Type B pancreatic cell (in vitro differentiated cells): ENCODE data around the gene ORM2. TPM values are rescaled to one million over a fixed set of nuclear protein-coding genes. Genes with fewer than 3 reads are reported as not detected.

Experiments used
- DNase-seq: peaks from one replicate; pipeline ENCODE4 v3.0.0; 2021; ENCODE audit warnings: mixed read lengths; ENCODE audit not compliant: unreplicated experiment; ENCODE audit errors: extremely low spot score
- H3K27ac Mint-ChIP-seq: 2 replicates; pipeline ENCODE4 v1.8.0; 2021; ENCODE audit warnings: mild to moderate bottlenecking, mixed read lengths
- H3K27me3 Mint-ChIP-seq: 2 replicates; pipeline ENCODE4 v1.8.0; 2021; ENCODE audit warnings: mixed read lengths
- H3K36me3 Mint-ChIP-seq: 2 replicates; pipeline ENCODE4 v1.8.0; 2021; ENCODE audit warnings: mixed read lengths
- H3K4me1 Mint-ChIP-seq: one replicate; pipeline ENCODE4 v1.8.0; 2021; ENCODE audit warnings: mixed read lengths; ENCODE audit not compliant: unreplicated experiment
- H3K4me3 Mint-ChIP-seq: 2 replicates; pipeline ENCODE4 v1.8.0; 2021; ENCODE audit warnings: mild to moderate bottlenecking, mixed read lengths
- H3K9me3 Mint-ChIP-seq: 2 replicates; pipeline ENCODE4 v1.8.0; 2021; ENCODE audit warnings: mixed read lengths
- total RNA-seq: library from RNA; stranded (reverse); gene quantifications from 2 replicates; pipeline ENCODE4 v1.2.1, GENCODE V29; 2021; ENCODE audit warnings: low replicate concordance
- TF ChIP-seq, protein P1 (sequence below): fragments of 200-600 bp; sonication (generic); conservative IDR thresholded peaks from 2 replicates; pipeline ENCODE4 v1.5.0; 2021; ENCODE audit warnings: antibody characterized with exemption, mild to moderate bottlenecking

Gene ORM2
- total RNA-seq, 1 donor from 2014 or later, result not detected

DNA sequence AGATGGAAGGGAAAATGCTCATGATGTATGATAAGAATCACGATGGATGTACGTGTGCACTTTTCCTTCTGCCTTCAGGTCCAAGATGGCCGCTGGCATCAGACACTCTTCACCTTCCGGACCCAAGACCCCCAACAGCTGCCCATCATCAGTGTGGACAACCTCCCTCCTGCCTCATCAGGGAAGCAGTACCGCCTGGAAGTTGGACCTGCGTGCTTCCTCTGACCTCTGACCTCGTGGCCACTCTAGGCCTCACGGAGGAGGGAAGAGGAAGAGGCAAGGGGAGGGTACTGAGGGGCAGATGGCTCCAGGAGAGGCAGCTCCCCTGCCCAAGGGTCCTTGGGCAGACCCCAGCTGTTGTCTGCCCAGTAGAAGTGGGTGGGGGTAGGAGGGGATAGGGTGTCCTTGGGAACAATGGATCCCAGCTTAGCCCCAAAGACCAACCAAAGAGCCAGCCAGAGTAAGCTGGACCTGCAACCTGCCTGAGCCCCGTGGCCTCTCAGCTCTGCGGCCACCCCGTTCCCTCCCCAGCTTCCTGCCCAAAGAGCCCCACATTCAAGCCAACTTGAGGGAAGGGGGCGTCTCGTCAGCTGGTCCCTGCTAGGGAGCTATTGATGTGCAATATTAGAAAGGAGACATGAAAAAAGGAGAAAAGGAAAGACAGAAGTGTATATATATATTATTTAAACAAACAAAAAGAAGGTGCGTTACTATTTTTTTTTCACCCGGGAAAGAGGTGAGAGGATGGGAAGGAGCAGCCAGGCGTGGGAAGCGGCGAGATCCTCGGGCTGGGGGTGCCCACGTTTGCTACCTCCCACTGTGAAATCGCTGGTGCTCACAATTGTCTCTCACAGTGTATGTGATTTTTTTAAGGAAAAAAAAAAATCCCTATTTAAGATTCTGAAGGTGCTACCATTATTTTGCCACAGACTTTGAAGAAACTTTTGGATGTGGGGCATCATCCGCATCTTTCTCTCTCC lies 18.9 kb upstream of the ORM2 start:
- no peaks in the 10 kb centered on the region for H3K36me3 Mint-ChIP-seq
- DNase-seq, result peak; percentile 54
- H3K27ac Mint-ChIP-seq, result no peak overlapping the region
- H3K4me1 Mint-ChIP-seq, result peaks cover under 1% of the 10 kb centered on the region
- no peaks in the 10 kb centered on the region for H3K27me3 Mint-ChIP-seq
- no peak overlapping the region for H3K4me3 Mint-ChIP-seq
- no peaks in the 10 kb centered on the region for H3K9me3 Mint-ChIP-seq
- TF ChIP-seq, protein P1, sequence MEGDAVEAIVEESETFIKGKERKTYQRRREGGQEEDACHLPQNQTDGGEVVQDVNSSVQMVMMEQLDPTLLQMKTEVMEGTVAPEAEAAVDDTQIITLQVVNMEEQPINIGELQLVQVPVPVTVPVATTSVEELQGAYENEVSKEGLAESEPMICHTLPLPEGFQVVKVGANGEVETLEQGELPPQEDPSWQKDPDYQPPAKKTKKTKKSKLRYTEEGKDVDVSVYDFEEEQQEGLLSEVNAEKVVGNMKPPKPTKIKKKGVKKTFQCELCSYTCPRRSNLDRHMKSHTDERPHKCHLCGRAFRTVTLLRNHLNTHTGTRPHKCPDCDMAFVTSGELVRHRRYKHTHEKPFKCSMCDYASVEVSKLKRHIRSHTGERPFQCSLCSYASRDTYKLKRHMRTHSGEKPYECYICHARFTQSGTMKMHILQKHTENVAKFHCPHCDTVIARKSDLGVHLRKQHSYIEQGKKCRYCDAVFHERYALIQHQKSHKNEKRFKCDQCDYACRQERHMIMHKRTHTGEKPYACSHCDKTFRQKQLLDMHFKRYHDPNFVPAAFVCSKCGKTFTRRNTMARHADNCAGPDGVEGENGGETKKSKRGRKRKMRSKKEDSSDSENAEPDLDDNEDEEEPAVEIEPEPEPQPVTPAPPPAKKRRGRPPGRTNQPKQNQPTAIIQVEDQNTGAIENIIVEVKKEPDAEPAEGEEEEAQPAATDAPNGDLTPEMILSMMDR, result no peak

DNA sequence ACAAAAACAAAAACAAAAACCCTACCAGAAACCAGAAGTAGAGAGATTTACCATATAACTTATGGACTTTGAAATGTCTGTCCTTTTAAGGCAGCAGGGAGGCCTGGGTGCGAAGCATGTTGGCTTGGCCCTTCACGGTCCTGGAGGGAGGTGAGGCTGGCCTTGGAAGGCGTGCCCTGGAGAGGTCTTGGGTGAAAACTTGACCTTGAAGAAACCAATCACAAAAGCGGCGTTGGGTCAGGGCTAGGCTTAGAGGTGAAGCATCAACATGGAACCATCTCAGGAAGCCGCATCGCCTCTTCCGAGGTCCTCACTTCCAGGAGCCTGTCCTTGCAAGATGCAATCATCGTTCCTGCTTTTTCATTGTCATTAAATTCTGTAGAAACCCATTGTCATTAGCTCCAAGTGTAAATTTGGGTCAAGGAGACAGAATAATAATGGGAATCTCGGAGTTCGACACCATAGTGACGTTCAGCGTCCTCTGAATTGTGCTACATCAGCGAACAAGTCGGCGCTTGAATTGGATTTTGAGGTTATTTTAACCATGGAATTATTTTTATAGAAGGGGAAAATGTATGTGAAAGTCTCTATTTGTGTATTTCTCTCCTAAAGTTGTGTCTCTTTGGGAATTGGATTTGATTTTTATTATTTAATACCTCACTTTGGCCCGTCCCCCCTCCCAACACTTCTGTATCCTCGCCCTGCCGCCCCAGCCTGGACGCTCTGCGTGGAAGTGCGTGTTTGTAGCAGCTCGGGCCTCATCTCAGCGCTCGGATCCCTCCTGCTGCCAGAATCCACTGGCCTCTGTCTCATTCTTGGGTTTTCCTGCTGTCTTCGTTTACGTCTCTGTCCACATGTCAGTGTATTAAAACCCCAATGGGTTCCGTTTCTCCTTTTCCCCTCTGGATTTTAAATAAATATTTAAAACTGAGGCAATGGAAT lies 17.8 kb upstream of the ORM2 start:
- peak; percentile 39 for DNase-seq
- H3K27ac Mint-ChIP-seq, result no peak overlapping the region
- no peak overlapping the region for H3K4me3 Mint-ChIP-seq
- H3K36me3 Mint-ChIP-seq, result no peaks in the 10 kb centered on the region
- no peaks in the 10 kb centered on the region for H3K9me3 Mint-ChIP-seq
- TF ChIP-seq, protein P1, result no peak
- H3K4me1 Mint-ChIP-seq, result no peaks in the 10 kb centered on the region
- H3K27me3 Mint-ChIP-seq, result no peaks in the 10 kb centered on the region

DNA sequence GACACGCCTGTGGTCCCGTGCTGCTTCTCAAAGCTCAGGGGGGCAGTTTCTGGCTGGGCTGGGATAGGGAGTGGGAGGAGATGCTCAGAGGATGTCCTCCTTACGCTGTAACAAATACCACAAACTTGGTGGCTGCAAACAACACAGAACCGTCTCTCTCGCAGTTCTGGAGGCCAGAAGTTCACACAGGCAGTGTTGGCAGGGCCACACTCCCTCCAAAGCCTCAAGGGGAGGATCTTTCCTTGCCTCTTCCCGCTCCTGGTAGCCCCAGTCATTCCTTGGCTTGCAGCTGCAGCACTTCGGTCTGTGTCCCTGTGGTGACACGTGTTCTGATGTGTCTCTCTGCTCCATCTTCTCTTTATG lies 17.2 kb upstream of the ORM2 start:
- Mint-ChIP-seq H3K27me3 (no peaks in the 10 kb centered on the region), H3K4me3 (no peak overlapping the region), H3K36me3 (no peaks in the 10 kb centered on the region), H3K27ac (no peak overlapping the region), H3K4me1 (no peaks in the 10 kb centered on the region), H3K9me3 (no peaks in the 10 kb centered on the region)
- TF ChIP-seq, protein P1, result no peak
- DNase-seq, result no peak

DNA sequence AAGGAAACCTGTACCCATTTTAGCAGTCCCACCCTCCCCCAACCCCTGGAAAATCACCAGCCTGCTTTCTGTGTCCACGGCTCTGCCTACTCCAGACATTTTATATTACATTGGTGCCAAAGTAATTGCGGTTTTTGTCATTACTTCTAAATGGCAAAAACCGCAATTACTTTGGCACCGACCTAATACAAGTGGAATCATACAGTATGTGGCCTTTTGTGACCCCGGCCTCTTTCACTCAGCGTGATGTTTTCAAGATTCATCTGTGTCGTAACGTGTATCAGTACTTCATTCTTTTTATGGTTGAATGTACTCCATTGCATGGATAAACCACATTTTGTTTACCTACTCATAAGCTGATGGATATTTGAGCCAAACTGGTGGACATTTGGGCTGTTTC lies 16.5 kb upstream of the ORM2 start:
- TF ChIP-seq, protein P1, result no peak
- Mint-ChIP-seq H3K4me3 (no peak overlapping the region), H3K27me3 (no peaks in the 10 kb centered on the region), H3K27ac (no peak overlapping the region), H3K36me3 (no peaks in the 10 kb centered on the region), H3K9me3 (no peaks in the 10 kb centered on the region), H3K4me1 (no peaks in the 10 kb centered on the region)
- no peak for DNase-seq

DNA sequence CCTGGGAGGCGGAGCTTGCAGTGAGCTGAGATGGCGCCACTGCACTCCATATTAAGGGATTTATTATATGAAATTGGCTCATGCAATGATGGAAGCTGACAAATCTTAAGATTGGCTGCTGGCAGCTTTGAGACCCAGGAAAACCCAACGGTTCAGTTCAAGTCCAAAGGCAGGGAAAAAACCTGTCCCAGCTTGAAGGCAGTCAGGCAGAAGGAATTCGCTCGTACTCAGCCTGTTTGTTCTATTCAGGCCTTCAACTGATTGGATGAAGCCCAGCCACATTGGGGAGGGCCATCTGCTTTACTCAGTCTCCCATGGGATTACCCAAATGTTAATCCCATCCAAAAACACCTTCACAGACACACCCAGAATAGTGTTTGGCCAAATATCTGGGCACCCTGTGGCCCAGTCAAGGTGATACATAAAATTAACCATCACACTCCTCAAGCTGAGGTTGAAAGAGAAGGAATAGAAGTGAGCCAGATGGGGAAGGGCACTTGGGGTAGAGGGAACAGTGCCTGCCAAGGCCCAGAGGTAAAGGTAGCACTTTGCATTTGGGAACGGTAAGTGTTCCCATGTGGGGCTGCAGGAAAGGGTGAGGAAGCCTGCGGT lies 15.3 kb upstream of the ORM2 start:
- DNase-seq, result peak; percentile 47
- H3K27me3 Mint-ChIP-seq, result no peaks in the 10 kb centered on the region
- H3K27ac Mint-ChIP-seq, result no peak overlapping the region
- TF ChIP-seq, protein P1, result no peak
- H3K9me3 Mint-ChIP-seq, result no peaks in the 10 kb centered on the region
- no peak overlapping the region for H3K4me3 Mint-ChIP-seq
- H3K36me3 Mint-ChIP-seq, result no peaks in the 10 kb centered on the region
- H3K4me1 Mint-ChIP-seq, result no peaks in the 10 kb centered on the region
